Muscle layer of duodenum (tissue), 2 donors: ENCODE data around the gene RHBDL1.

ENCODE experiments used
- H3K27ac ChIP-seq: one replicate; pipeline ENCODE4 v1.7.0; 2013; ENCODE audit warnings: mild to moderate bottlenecking, low read length
- H3K27me3 ChIP-seq: one replicate; pipeline ENCODE4 v1.7.0; 2013; ENCODE audit warnings: low read depth, mild to moderate bottlenecking, control low read depth, low read length
- H3K36me3 ChIP-seq, 2 donors: one replicate each; pipeline ENCODE4 v1.7.0; 2013; ENCODE audit warnings: low read length in 2 of 2, control low read depth in 1 of 2, mild to moderate bottlenecking in 1 of 2; ENCODE audit not compliant: insufficient read depth in 2 of 2, control insufficient read depth in 1 of 2
- H3K4me1 ChIP-seq, 2 donors: one replicate each; pipeline ENCODE4 v1.7.0; 2013; ENCODE audit warnings: low read length in 2 of 2, mild to moderate bottlenecking in 2 of 2, control low read depth in 1 of 2, moderate library complexity in 1 of 2; ENCODE audit not compliant: insufficient read depth in 2 of 2, control insufficient read depth in 1 of 2
- H3K4me3 ChIP-seq, 2 donors: one replicate each; pipeline ENCODE4 v1.7.0; 2013; ENCODE audit warnings: low read length in 2 of 2, low read depth in 1 of 2, mild to moderate bottlenecking in 1 of 2
- H3K9me3 ChIP-seq, 2 donors: one replicate each; pipeline ENCODE4 v1.7.0; 2013; ENCODE audit warnings: low read length in 2 of 2, control low read depth in 1 of 2, mild to moderate bottlenecking in 1 of 2; ENCODE audit not compliant: control insufficient read depth in 1 of 2
- donor health status: healthy.

The RHBDL1 gene

DNA sequence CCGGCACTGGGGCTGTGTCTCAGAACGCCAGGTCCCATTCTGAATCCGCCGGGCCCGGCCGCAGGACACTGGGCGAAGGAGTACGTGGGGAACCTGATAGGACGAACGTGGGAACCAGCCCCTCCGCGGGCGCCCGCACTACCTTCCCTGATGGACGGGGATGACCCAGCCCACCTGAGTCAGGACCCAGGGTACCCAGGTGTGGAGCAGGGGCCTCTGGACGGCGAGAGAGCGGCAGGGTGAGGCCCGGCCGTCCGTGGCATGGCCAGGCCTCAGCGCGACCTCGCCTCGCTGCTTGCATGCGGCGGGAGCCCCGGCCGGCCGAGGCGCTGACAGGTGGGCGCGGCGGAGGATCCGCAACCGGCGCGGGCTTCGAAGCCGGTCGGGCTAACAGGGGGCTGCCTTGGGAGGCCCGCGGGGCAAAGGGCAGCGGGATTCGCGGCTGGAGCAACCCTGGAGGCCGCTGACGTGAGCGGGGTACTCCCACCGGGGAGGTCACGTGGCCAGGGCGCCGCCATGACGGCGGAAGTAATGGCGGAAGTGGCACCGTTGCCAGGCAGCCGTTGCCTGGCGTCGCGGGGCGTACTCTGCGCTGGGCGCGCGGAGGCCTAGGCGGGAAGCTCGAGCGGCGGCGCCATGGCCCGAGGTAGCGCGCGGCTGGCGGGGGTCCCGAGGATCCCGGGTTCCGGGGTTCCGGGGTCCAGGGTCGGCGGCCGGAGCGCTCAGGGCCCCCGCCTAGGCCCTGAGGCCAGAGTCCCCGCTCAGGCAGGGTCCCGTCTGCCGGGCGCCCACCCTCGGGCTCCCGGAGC is 26.5 kb upstream of the RHBDL1 start, which contains the start of gene WDR90:
WDR90 (plus strand) TSS at position 585 of the 809 bp plus-strand sequence; CDS start at position 637, 52 bp downstream.
- Histone ChIP-seq H3K36me3 (peaks cover 0 to 6% of the 10 kb centered on the region in 2 donors), H3K27me3 (no peaks in the 10 kb centered on the region), H3K4me1 (peaks cover 0 to 29% of the 10 kb centered on the region in 2 donors), H3K9me3 (no peaks in the 10 kb centered on the region), H3K27ac (peak within 1 kb of the TSS; percentile 79), H3K4me3 (peak within 1 kb of the TSS; percentile 54 to 86)

DNA sequence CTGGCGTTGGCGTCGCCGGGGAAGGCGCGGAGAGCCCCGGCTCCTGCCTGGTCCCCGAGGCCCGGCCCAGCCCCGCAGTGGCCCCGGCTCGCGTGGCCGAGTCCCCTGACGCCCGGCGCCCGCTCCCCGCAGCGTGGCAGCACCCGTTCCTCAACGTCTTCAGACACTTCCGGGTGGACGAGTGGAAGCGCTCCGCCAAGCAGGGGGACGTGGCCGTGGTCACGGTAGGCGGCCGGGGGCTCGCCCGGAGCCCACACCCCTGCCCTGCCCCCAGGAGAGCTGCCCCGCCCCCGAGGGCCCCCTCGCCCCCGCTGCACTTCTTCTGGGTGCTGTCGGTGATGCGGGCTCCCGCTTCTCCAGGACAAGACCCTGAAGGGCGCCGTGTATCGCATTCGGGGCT is 25.8 kb upstream of the RHBDL1 start:
- Histone ChIP-seq H3K9me3 (no peaks in the 10 kb centered on the region), H3K27ac (no peak overlapping the region), H3K27me3 (no peaks in the 10 kb centered on the region), H3K36me3 (peaks cover 0 to 6% of the 10 kb centered on the region in 2 donors), H3K4me3 (peak overlapping the region; percentile 30 to 86), H3K4me1 (peaks cover 0 to 29% of the 10 kb centered on the region in 2 donors)

DNA sequence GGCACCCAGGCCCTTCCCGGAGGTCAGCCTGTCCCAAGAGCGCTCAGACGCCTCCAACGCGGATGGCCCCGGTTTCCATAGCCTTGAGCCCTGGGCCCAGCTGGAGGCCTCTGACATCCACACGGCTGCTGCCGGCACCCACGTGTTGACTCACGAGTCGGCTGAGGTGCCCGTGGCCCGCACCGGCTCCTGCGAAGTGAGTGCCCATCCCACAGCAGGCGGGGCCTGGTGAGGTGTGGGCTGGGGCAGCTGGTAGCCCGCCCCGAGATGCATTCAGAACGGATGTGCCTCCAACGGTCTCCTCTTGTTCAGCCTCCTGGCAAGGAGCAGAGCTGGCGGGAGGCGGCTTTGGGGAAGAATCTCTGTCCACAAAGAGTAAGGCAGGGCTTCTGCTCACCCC is 23.6 kb upstream of the RHBDL1 start:
- Histone ChIP-seq H3K9me3 (no peaks in the 10 kb centered on the region), H3K4me1 (peaks cover 0 to 29% of the 10 kb centered on the region in 2 donors), H3K36me3 (peaks cover 0 to 11% of the 10 kb centered on the region in 2 donors), H3K27me3 (no peaks in the 10 kb centered on the region), H3K27ac (no peak overlapping the region), H3K4me3 (no peak overlapping the region)

DNA sequence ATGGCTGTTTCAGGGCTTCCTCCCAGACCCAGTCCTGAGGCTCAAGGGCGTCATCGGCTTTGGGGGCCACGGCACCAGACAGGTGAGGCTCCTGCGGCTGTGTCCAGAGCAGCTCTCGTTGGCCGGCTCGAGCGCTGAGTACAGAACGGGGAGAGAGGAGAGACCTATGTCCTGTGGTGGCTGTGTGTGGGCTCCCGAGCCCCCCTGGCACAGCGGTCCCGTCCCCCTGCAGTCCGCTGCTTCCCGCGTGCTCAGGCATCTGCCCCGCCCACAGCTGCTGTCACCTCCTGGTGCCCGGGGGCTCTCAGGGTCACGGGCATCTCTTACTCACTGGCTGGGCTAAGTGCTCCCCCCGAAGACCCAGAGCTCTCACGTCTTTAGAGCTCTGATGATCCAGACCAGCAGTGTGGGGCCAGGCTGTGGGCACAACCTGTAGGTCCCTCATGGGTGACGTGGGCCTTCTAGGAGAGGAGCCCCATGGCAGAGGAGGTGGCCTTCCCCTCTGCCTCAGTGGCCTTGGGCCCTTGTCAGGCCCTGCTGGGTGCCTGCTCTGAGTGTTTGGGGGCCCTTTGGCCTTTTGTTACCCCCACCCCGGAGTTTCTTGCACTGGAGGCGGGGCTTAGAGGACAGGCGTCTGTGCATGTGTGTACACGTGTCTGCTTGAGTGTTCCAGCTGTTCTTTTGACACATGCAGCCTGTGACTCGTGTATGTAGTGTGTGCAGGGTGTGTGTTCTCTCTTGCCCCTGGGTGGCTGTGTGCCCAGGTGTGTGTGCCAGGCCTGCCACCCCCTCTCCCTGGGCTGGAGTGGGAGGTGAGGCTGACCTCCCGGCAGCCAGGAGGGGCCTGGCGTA is 22.8 kb upstream of the RHBDL1 start:
- Histone ChIP-seq H3K36me3 (peaks cover 0 to 16% of the 10 kb centered on the region in 2 donors), H3K4me3 (no peak overlapping the region), H3K27me3 (no peaks in the 10 kb centered on the region), H3K27ac (no peak overlapping the region), H3K9me3 (no peaks in the 10 kb centered on the region), H3K4me1 (peaks cover 0 to 25% of the 10 kb centered on the region in 2 donors)

DNA sequence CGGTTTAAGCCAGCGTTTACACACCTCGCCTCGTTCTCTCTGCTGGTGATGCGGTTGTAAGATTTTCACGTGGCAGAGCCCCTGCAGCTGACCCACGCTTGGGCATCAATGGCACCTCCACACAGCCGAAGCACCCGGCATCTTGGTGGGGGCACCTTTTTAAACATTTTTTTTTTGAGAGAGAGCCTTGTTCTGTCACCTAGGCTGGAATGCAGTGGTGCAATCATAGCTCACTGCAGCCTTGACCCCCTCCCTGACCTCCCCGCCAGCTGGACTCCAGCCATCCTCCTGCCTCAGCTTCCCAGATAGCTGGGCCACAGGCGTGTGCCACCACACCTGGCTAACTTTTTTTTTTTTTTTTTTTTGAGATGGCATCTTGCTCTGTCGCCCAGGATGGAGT is 21.4 kb upstream of the RHBDL1 start:
- Histone ChIP-seq H3K36me3 (peaks cover 0 to 25% of the 10 kb centered on the region in 2 donors), H3K27me3 (no peaks in the 10 kb centered on the region), H3K4me3 (no peak overlapping the region), H3K27ac (no peak overlapping the region), H3K4me1 (peaks cover 0 to 14% of the 10 kb centered on the region in 2 donors), H3K9me3 (no peaks in the 10 kb centered on the region)

DNA sequence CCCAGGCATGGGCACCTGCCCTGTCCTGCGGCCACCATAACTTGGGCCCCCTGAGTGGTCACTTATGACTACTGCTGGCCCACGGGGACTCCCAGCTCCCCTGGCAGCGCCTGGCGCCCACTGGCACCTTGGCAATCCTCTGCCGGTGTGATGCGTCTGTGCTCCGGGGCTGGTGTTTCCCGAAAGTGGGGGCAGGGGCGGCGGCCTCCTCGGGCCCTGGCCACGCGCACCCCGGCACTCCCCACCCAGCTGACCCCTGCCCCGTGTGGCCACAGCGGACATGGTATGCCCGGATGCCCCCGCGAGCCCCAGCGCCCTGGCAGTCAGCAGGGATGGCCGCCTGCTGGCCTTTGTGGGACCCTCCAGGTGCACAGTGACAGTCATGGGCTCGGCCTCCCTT is 18.0 kb upstream of the RHBDL1 start:
- Histone ChIP-seq H3K36me3 (peaks cover 0 to 20% of the 10 kb centered on the region in 2 donors), H3K9me3 (no peaks in the 10 kb centered on the region), H3K4me1 (peaks cover 0 to 14% of the 10 kb centered on the region in 2 donors), H3K27me3 (no peaks in the 10 kb centered on the region), H3K27ac (no peak overlapping the region), H3K4me3 (no peak overlapping the region)

DNA sequence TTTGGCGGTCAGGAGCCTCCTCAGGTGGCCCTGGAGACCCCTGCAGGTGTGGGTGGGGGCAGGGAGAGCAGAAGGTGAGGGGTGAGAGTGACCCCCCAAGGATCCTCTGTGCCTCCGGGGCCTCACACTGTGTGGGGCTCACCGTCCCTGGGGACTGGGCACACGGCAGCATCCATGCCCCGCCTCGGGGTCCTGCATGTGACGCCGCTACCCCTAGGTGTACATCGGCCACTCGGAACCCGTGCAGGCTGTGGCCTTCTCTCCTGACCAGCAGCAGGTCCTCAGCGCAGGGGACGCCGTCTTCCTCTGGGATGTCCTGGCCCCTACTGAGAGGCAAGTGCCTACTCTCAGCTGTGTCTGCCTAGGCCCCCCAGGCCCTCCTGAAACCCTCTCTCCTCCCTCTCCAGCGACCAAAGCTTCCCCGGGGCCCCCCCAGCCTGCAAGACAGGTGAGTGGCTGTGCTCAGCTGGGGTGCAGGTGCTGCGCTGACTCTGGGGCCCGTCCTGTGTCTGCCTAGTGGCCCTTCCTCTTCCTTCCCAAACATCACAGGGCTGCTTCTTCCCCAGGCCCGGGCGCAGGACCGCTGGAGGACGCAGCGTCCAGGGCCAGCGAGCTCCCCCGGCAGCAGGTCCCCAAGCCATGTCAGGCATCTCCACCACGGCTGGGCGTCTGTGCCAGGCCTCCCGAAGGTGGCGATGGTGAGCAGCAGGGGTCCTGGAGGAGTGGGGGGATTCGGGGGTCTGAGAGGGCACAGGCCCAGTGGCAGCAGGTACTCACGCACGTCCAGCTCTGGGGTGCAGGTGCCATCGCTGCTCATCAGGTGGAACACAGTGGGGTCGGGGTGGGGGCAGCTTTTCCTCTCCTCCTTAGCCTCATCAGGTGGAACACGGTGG is 16.5 kb upstream of the RHBDL1 start:
- H3K9me3 ChIP-seq = no peaks in the 10 kb centered on the region
- peaks cover 0 to 14% of the 10 kb centered on the region in 2 donors for H3K4me1 ChIP-seq
- no peak overlapping the region for H3K4me3 ChIP-seq
- no peaks in the 10 kb centered on the region for H3K27me3 ChIP-seq
- no peak overlapping the region for H3K27ac ChIP-seq
- peaks cover 0 to 20% of the 10 kb centered on the region in 2 donors for H3K36me3 ChIP-seq

DNA sequence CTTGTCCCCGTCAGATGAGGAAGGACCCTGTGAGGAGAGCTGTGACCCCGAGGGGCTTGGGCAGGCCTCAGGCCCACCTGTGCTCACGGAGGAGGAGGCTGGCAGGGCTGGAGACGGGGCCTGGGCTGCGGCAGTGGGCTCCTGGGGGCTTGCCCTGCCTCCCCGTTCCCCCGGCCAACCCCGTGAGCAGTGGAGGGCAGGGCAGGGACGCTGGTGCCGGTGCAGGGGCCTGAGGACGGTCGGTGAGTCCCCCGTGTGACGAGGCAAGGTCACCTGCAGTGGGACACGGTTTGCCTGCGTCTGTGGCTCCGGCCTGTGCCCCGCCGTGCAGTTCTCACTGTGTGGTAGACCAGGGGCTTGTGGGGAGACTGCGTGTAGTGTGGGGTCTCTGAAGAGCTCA is 15.9 kb upstream of the RHBDL1 start:
- Histone ChIP-seq H3K27ac (no peak overlapping the region), H3K9me3 (no peaks in the 10 kb centered on the region), H3K4me3 (no peak overlapping the region), H3K27me3 (no peaks in the 10 kb centered on the region), H3K36me3 (peaks cover 0 to 20% of the 10 kb centered on the region in 2 donors), H3K4me1 (peaks cover 0 to 14% of the 10 kb centered on the region in 2 donors)

DNA sequence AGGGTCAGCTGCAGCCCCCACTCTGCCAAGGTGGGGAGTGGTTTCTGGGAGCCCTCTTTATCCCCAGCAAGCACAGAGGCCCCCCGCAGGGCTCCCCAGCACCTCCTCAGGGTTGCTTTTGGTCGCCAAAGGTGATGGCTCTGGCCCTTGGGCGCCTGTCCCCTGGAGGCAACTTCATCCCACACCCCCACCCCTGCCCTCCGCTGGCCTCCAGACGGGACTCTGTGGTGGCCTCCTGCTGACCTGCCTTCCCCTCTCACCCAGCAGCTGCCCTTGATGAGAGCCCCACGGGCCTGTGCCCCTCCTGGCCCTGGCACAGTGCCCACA is 15.4 kb upstream of the RHBDL1 start:
- H3K4me1 ChIP-seq = peaks cover 0 to 14% of the 10 kb centered on the region in 2 donors
- peaks cover 0 to 20% of the 10 kb centered on the region in 2 donors for H3K36me3 ChIP-seq
- no peak overlapping the region for H3K27ac ChIP-seq
- H3K4me3 ChIP-seq = no peak overlapping the region
- no peaks in the 10 kb centered on the region for H3K9me3 ChIP-seq
- no peaks in the 10 kb centered on the region for H3K27me3 ChIP-seq

DNA sequence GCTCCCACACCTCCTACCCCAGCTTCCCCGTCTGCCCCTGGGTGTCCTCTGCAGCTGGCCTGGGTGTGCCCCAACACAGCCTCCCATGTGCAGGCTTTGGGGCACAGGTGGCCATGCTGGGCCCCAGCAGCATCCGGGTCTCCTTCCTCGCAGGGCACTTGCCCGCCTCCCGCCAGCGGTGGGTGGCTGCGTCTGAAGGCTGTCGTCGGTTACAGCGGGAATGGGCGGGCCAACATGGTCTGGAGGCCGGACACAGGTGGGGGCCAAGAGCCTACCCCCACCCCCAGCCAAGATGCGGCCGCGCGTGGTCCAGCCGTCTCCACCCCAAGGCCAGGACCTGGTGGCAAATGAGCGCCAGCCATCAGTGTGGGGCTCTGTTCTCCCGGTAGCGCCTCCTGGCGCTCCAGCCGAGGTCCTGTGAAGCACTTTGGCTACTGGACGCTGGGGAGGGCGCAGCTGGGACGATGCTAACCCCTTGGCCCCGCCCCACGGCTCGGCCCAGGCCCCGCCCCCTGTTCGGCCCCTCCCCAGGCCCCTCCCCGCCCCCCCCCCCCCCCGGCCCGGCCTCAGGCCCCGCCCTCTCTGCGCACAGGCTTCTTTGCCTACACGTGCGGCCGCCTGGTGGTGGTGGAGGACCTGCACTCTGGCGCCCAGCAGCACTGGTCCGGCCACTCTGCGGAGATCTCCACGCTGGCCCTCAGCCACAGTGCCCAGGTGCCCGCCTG is 14.8 kb upstream of the RHBDL1 start:
- Histone ChIP-seq H3K27me3 (no peaks in the 10 kb centered on the region), H3K36me3 (peaks cover 0 to 20% of the 10 kb centered on the region in 2 donors), H3K27ac (no peak overlapping the region), H3K9me3 (no peaks in the 10 kb centered on the region), H3K4me1 (peaks cover 0 to 14% of the 10 kb centered on the region in 2 donors), H3K4me3 (peak overlapping the region in 1 of 2 donors; percentile 35)
